NCI-H1694 (cell line): ENCODE measurements around the gene CGB3.

Experiments
- DNase-seq: peaks from one replicate; lab custom pipeline; 2025; lab: John Stamatoyannopoulos, UW

CGB3 gene

DNA sequence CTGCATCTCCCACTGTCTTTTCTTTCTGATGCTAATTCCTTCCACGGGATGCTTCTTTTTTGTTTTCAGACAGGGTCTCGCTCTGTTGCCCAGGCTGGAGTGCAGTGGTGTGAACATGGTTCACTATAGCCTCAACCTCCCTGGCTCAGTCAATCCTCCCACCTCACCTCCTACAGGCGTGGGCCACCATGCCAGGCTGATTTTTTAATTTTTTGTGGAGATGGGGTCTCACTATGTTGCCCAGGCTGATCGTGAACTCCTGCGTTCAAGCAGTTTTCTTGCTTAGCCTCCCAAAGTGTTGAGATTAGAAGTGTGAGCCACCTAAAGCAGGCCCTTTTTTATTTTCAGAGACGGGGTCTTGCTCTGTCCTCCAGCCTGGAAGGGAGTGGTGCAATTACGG lies 35.8 kb downstream of the CGB3 start:
- no peak for DNase-seq

DNA sequence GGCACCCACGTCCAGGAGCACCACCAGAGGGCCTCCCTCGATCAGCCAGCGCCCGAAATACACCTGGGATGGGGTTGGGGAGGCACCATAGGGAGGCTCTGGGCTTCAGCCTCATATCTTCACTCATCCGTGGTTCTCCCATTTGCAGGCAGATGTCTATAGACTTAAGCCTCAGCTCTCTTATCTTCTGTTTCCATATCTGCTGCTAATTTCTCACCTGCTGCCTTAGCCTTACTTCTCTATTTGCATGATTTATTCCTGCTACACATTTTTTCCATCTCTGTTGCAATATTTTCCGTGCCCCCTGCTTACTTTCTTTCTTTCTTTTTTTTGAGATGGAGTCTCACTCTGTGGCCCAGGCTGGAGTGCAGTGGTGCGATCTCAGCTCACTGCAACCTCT lies 36.8 kb downstream of the CGB3 start:
- no peak for DNase-seq

DNA sequence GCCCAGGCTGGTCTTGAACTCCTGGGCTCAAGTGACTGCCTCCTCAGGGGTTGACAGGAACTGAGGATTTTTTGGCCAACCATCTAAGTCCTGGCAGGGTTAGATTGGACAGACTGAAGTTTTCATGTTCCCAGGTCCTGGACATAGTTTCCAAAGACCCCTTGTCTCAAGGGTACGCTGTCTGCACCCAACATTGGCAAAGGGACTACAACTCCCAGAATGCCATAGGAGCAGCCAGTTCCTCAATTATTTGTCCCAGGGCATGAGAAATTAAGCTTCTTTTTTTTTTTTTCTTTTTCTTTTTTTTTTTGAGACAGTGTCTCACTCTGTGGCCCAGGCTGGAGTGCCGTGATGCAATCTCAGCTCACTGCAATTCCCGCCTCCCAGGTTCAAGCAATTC lies 37.9 kb downstream of the CGB3 start:
- no peak for DNase-seq

DNA sequence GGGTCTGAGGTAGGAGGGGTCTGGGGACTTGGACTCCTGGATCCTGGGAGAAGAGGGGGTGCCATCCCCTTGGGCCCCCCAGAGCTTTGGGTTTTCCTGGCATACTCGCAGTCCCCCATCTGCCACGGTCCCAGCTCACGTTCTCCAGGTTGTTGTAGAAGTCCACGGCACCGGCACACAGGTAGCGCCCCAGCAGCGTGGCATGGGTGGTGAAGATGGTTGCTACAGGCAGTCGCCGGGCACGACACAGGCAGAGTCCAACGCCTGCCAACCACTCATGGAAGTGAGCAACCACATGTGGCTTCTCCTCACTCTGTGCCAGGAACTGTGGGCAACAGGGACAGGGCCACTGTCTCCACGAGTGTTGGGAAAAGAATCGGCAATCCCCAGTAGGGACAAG lies 38.4 kb downstream of the CGB3 start:
- DNase-seq = no peak

DNA sequence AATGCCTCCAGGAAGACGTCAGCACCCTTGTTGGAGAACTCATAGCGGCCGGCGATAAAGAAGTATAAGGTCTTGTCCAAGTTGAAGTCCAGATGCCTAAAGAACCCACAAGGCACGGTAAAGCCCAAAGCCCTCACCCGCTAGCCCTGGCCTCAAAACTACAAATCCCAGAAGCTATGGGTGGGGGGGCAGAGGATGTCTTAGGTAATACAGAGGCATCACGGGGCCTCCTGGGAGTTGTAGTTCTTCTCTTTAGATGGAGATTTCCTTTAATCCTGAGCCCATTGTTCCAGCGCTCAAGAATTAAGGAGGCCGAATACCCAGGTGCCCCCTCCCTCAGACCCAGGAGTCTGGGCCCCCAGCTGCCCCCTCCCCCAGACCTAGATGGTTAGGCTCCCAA lies 41.9 kb downstream of the CGB3 start:
- no peak for DNase-seq

DNA sequence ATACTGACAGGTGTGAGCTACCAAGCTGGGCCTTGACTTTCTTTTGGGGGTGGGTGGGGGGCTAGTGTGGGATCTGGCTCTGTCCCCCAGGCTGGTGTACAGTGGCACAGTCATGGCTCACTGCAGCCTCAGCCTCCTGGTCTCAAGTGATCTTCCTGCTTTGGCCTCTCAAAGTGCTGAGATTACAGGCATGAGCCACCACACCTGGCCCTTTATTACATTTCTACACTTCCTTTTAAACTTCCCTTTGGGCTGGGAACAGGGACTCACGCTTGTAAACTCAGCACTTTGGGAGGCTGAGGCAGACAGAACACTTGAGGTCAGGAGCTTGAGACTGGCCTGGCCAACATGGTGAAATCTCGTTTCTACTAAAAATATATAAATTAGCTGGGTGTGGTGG lies 47.1 kb downstream of the CGB3 start:
- DNase-seq = no peak

DNA sequence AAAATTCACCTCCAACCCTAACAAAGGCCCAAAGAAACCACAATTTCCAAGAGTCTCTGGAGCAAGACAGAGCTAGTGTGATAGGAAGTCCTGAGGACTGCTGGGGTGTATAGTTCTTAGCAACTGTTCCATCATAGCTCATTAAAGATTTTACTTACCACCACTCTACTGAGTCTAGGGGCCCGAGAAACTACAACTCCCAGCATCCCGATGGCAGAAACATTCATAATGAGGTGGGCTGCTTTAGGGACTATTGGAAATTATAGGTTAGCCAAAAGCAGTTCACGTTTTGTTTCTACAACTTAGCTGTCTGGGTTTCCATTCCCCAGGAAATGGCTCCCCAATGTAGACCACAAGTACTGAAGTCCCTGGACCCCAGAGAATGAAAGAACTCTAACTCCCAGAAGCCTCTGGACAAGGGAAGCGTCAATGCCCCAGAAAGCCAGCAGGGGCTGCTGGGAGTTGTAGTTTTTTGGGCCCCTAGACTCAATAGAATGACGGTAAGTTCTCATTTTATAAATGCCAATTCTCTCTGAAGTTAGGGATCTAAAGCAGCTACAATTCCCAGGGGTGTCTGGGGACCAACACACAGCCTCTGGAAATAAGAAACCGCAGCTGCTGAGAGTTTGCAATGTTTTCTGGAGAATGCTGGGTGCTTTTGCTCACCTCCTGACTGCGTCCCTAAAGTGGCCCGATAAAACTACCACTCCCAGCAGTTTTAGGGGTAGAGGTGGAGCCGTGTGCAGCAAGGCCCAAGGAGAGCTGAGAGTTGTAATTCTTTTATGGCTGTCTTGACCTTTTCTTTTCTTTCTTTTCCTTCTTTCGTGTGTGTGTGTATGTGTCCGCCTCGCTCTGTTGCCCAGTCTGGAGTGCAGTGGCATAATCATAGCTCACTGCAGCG lies 47.9 kb downstream of the CGB3 start:
- DNase-seq = peak; percentile 53
